NCI-H1092 (cell line): ENCODE data around the gene CHMP2A.

Source experiments
- DNase-seq: peaks from one replicate; lab custom pipeline; 2025; lab: John Stamatoyannopoulos, UW

Gene CHMP2A

DNA sequence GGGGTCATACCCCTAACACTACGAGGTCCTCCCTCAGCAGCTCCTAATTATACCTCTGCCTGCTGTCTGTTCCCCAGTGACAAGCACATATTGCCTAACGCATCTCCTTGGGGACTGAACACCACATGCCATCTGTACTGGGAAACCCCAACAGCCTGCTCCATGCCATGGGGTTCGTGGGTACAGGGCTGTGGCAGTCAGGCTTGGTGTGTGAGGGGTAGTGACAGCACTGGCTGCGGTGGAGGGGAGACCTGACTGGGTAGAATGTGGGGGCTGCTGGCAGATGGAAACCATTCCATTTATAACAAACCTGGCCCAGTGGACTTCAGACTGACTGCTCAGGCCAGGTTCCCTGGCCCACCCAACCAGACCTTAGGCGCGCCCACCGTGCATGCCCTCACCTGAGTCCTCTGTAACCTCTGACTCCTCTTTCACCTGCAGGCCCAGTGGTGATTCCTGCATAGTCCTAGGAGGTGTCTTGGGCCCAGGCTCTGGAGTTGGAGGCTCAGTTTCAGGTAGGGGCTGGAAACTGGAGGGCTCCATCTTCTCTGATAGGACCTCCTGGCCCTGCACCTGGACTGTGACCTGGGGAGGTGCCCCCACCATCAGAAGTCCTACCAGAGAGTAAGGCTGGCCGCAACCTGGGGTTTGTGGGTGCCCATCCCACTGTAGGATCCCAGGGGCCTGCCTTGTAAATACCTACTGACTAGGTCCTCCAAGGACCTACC lies 15.2 kb upstream of the CHMP2A start:
- DNase-seq, result no peak

DNA sequence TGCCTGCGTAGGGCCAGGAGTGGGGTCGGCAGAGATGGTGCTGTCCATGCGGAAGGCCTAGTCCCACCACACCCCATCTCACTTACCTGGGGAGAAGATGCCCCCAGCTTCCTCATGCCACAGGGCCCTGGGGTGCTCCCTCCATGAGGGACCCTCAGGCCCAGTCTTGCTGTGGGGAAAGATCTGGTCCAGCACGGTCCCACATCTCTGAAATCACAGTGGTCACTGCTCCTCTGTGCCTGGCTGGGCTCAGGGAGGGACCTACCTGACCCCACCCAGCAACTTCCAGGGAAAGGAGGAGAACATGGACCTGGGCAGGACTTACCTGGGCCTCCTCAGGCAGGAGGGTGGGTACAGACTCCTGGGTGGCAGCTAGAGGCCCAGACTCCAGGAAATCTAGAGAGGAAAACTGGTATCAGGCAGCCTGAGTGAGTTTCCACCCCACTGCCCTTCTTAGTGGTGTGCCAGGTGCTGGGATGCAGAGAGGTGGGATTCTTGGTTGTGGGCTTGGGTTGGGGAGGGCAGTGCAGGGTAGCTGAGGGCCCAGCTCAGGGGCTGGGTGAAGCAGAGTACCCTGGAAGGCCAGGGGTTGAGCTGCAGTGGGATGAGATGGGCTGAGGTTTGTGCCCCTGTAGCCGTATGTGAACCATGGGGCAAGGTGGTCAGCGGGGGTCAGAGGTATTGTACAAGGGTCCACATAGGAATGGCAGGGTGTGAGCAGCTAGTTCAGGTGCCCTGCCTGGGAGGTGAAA lies 14.5 kb upstream of the CHMP2A start:
- DNase-seq, result no peak

DNA sequence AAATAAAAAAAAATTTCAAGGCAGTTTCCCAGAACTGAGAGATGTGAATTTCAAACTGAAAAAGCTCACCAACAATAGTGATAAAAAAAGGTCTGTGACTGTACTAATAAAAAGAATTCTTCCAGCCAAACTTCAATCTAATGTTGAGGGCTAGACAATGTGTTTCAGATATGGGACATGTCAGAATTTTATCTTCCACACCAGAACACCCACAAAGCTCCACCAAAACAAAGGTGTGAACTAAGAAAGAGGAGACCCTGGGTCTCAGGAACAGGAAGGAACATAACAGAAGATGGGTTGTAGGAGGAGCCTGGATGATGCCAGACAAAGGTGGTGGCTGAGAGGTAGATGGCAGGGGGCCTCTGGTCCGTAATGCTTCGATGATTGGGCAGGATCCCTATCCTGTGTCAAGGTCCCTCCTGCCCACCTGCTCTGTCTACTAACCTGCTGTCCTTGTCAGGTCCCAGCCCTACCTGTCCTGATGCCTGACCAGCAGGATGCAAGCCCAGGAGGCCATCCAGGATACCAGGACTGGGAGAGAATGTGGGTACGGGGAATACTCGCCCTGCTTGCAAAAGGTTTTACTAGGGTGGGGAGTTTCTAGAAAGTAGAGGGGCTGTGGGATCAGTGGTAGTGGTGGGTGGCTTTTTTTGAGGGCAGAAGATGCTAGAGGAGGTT lies 13.7 kb upstream of the CHMP2A start:
- no peak for DNase-seq

DNA sequence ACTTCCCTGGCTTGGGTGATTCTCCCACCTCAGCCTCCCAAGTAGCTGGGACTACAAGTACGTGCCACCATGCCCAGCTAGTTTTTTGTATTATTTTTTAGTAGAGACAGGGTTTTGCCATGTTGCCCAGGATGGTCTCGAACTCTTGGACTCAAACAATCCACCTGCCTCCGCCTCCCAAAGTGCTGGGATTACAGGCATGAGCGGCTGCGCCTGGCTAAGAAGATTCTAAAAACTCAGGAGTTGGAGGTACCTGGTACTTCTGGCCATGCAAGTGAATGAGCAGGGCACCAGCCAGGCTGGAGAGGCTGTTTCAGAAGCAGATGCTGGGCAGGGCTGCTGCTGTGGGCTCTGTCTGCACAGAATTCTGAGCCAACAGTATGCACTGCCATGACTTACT lies 12.1 kb upstream of the CHMP2A start:
- DNase-seq, result no peak

DNA sequence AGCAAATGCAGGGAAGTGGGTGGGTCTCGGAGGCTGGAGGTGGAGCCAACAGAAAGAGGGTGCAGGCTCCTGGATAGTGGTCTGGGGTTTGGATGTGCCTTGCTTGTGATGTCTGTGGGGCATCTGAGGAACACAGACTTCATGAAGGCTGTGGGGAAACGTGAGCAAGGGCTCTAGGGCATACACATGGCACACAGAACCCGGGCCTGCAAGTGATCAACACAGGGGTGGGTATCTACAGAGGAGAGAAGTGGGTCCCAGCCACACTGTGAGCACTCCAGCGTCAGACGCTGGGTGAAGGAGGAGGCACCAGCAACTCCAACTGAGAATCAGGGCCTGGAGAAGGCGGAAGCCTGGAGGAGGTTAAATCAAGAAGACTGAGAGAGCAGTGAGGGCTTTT lies 8.9 kb upstream of the CHMP2A start:
- no peak for DNase-seq

DNA sequence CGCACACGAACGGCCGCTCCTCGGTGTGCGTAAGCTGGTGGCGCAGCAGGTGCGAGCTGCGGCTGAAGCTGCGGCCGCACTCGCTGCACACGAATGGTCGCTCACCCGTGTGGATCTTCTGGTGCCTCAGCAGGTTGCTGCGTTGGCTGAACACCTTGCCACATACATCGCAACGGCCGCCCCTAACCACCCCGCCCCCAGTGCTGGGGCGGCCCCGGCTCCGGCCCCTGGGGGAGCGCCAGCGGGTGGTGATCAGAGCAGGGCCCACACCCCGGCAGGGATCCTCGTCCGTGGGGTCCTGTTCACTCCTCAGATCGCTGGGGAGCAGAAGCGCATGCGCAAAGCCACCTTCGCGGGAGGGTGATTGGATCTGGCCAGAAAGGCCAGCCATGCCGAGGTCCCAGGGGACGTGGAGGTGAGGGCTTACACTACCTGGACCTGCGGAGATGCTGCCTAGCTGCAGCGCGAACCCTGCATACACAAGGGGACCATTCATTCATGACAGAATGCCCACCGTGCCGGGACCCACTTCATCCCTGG lies 8.2 kb upstream of the CHMP2A start:
- no peak for DNase-seq

DNA sequence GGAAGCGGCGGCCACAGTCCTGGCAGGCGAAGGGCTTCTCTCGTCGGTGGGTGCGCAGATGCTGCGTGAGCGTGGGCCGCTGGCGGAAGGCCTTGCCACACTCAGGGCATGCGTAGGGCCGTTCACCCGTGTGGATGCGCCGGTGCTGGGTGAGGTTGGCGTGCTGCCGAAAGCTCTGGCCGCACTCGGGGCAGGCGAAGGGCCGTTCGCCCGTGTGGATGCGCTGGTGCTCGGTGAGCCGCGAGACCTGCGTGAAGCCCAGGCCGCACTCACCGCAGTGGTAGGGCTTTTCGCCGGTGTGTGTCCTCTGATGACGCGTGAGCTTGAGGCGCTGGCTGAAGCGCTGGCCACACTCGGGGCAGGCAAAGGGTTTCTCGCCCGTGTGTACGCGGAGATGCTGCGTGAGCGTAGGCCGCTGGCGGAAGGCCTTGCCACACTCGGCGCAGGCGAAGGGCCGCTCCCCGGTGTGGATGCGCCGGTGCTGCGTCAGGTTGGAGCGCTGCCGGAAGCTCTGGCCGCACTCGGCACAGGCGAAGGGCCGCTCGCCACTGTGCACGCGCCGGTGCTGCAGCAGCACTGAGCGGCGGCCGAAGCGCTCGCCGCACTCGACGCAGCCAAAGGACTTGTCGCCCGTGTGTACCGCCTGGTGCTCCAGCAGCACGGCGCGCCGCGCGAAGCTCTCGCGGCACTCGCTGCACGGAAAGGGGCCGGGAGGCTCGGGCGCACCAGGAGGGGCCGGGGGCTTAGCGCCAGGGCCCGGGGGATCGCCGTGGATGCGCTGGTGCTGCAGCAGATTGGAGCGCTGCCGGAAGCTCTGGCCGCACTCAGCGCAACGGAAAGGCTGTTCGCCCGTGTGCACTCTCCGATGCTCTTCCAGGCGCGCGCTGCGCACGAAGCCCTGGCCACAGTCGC lies 7.5 kb upstream of the CHMP2A start:
- no peak for DNase-seq

DNA sequence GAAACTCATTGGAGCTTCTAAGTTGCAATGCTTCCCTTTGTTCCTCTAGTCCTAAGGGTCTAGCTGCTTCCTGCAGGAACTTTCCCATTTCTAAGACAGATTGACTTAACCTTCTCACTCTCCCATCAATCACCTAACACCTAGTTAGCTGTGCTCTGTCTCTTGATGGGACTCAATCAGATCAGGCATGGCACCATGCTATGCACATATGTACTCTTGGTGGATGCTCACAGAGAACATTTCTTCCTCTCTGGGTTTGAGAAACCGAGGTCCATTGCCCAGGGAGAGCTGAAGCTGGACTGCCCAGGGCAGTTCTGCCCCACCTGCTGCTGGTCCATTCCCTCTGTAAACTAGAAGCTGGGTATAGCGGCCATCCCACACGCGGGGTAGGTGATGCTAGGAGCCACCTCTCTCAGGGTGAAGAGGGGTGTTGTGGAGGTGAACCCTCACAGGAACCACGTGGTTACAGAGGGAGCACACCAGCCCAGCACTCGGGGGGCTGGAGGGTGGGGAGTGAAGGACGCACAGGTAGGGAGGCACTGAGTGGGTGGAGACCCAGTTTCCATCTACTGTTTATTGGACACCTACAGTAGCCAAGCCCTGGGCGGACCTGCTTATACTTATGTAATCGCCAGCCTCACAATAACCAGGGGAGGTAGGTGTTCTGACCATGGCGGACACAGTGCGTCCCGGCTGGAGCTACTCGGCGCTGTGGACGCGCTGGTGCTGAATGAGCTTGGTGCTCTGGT lies 6.6 kb upstream of the CHMP2A start:
- no peak for DNase-seq

DNA sequence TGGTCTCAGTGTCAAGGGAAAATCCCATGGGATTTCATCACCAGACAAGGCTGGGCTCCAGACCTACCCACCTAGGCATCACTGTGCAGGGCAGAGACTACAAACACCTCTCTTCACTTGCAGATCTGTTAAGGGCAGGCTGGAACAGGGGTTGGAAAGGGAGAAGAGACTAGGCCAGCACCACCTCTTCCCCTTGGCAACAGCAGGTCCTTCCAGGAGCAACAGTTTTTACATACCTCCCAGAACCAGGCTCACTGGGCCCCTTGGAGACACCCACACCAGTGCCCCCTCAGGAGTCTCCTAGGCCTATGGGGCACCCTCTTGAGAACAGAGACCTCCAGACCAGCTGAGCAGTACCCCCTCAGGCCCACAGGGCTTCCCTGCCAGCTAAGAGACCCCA lies 6.0 kb upstream of the CHMP2A start:
- no peak for DNase-seq

DNA sequence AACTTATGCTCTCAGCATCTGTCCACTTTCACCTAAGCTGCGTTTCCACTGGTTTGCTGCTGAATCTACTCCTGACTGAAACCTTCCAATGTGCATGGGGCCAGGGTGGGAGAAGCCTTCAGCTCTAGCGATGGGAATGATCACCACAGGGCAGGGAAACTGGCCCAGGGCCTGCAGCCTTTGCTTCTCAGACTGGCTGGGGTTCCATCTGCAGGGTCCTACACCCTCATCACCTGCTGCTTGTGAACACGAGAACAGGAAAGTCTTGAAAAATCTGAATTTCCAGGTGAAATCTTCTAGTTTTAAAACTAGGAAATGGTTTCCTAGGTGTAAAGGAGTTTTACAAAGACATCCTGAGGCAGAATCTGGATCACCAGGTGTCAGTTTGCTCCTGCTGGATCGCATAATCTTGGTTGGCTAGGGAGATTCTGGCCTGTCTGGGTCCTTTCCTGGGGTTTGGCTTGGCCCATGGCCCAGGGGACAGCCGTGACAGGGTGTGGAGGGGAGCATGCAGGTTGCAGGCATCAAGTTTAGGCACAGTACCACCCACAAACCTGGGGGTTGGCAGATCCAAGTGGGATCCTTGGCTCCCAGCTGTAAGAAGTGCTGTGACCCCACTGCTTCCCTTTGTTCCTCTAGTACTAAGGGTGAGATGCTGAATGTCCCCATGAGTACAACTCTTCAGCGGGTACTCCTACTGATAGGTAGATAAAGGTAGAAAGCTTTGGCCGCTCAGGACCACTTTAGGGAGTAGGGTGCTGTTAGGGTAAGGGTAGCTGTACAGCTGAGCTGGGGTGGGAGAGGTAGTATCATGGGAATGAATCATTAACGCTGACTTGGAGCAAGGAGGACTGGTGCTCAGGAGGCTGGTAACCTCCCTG lies 5.3 kb upstream of the CHMP2A start:
- DNase-seq, result no peak

DNA sequence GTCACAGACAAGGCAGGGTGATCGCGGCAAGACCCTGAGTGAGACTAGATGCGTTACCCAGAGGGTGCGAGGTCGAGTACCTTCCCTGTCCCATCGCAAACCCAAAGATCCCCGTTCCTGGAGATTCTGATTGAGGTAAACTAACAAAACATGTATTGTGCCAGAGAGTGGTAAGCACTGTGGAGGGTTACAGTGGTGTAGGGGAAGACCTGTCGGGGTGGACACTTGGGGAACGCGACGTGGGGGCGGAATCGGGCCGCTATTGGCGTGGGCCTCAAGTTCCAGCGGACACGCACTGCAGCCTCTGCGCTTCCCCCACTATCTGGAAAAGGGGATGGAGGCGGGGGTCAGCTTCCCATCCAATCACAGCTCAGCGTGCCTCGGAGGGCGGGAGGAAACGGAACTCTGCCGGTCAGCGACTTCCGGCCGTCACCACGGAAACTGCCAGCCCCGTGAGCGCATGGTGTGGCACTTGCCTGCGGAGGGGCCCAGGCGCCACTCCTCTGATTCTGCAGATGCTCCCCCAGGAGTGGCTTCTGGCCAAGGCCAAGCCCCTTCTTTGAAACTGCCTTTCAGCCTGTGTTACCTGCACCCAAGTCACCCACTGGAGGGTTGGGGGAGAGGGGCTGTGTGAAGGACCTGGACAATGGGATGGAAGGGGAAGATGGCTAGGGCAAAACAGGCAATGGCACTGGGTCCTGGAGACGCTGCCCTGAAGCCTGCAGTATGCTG lies 4.5 kb upstream of the CHMP2A start:
- no peak for DNase-seq

DNA sequence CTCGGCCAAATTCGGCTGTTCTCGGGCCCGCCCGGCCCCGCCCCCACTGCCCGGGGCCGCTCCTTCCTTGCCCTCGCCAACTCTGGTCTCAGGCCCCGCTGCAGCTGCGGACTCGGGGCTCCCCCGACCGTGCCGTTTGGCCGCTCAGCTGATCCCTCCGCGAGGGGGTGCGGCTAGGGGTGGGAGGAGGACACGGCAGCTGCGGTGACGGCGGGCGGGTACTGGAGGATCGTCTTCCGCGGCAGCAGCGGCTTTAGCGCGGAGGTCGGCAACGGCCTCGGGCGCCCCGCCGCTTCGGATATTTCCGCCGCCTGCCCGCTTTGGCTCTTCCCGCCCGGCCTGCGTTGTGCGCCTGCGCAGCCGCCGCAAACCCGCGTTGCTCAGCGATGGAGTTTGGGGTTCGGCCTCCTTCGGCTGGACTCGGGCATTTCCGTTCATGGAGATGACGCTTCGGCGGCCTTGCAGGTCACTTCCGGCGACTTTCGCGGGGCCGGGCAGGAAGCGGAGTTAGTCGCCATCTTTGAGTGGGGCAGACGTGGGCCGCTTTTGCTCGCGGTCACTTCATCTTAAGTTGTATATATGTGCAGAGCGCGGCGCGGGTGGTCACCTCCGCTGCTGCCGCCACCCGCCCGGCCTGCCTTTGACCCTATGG lies 3.8 kb upstream of the CHMP2A start:
- DNase-seq, result no peak

DNA sequence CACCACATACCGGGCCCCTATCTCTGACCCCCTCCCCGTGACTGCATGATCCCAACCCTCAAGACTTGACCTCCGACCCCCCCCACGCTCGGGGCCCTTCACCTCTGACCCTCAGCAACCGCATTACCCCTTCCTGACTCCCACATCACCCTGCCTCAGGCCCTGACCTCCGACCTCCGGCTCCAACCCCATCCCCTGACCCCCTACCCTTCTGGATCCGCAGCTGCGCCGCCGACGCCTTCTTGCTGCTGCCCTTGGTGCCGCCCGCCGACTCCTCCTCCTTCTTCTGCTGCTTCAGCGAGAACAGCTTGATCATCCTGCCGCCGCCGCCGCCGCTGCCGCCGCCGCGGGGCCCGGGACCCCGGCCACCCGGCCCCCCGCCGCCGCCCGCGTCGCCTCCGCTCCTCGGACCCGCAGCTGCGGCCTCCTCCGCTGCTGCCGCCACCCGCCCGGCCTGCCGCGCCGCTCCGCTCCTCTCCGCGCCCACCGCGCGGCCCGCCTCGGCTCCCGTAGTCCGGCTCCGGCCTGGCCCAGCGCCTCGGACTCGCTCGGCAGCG lies 3.2 kb upstream of the CHMP2A start, which contains the start of gene UBE2M:
Gene UBE2M (minus strand): TSS at position 546 of the 557 bp plus-strand sequence. CDS start 230 bp downstream, at position 316.
- DNase-seq, result no peak

DNA sequence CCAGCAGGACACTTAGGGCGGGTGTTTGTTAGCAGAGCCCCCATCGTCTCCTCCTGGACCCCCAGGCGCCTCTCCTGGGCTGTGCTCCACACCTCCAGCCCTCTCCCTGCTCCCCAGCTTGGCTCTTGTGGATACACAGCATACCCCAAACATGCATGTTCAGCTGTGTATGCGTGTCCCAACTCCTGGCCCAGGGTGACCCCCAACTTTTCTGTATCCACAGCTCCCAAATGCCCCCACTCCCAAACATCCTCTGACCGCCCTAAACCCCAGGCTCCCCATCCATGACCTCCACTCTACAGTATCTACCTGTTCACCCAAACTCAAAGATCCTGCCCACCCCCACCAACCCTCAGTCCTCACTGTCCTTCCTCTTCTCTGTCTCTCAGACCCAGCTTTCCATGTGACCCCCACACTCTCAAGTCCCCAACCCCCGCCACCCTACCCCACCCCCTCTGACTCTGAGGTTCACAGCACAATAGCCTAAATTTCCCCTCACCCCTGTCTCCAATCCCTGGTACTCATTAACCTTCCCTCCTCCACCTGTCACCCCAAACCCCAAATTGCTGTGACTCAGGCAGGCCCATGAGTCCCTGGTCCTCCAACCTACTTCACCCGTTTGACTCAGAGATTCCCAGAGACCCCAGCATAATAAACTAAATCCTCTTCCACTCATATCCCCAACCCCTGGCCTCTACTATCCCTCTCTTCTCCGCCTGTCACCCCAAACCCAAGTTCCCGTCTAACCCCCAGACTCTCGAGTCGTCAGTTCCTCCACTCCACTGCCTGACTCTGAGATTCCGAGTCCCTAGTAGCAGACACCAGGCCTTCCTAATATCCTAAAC lies 2.5 kb upstream of the CHMP2A start:
- DNase-seq, result no peak

DNA sequence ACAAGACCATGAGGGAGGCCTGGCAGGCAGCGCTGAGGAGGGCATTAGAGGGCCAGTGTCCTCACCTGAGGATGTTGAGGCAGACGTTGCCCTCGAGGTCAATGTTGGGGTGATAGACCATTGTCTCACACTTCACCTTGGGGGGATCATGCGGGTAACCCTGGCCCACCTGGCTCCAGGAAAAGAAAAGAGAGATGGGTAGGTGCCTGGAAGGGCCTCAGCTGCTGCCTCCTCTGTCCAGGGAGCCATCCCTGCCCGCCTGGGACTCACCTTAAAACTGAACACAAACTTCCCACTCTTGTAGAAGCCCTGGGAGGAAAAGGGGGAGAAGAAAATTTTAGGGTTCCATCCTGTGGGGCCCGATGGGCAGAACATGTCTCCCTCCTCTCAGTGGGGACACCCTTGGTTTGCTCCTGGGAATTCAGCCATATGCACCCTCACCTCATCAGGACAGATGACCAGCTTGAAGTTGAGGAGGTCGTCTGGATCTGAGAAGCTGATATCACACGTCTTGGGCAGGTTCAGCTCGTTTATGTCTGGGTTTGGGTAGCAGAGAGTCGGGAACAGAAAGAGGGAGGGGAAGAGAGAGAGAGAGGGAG lies 1.8 kb upstream of the CHMP2A start:
- no peak for DNase-seq

DNA sequence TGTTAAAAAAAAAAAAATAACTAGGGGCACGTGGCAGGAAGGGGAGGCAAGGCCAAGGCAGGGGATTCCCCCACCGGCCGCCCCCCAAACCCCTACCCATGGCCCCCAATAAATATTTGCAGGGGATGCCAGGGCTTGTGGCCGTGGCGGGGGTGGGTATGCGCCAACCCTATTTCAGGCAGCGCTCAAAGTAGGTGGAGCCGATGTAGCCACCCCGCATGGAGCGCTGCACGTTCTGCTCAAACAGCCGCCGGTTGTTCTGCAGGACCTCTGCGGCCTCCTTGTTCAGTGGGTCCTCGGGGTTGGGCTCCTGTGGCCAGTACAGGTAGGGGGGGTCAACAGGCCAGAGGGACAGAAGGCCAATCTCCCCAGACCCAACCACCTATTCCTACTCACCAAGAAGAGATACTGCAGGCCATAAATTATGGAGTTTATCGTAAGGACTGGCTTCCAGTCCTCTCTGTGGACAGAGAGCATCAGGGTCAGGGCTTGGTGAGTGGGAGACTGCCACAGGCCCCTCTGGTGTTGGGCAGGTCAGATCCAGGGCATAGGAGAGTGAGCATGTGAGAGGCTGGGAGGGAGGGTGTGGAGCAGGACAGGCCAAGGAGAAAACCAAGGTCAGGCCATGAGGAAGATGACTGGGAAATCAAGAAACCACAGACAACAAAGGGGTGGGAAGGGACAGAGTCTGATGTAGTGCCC lies 1.2 kb upstream of the CHMP2A start:
- DNase-seq, result no peak
